OCI-LY1 (cell line): ENCODE measurements around the gene ZNF106.

Experiments
- H2AFZ ChIP-seq: fragments of 200-600 bp; sonication (generic), shearing (Covaris generic); 2 replicates; pipeline ENCODE4 v1.6.0; 2014; ENCODE audit warnings: antibody characterized with exemption, mild to moderate bottlenecking, low read length
- H3F3A ChIP-seq: fragments of 200-600 bp; sonication (generic), shearing (Covaris generic); 2 replicates; pipeline ENCODE4 v1.6.0; 2014; ENCODE audit warnings: mild to moderate bottlenecking, antibody characterized with exemption, low read length, moderate library complexity; ENCODE audit not compliant: insufficient read depth
- H3K27ac ChIP-seq: fragments of 200-600 bp; sonication (generic); 2 replicates; pipeline ENCODE4 v1.5.1; 2014; ENCODE audit warnings: low read length, mixed run types, mild to moderate bottlenecking, low read depth; ENCODE audit not compliant: poor library complexity, severe bottlenecking
- H3K27me3 ChIP-seq: fragments of 200-600 bp; sonication (generic); 2 replicates; pipeline ENCODE4 v1.6.0; 2014; ENCODE audit warnings: antibody characterized with exemption, mild to moderate bottlenecking, low read length, moderate library complexity; ENCODE audit not compliant: insufficient read depth
- H3K36me3 ChIP-seq: fragments of 200-600 bp; sonication (generic); 2 replicates; pipeline ENCODE4 v1.6.1; 2014; ENCODE audit warnings: mild to moderate bottlenecking, antibody characterized with exemption, low read length, moderate library complexity, mixed read lengths; ENCODE audit not compliant: insufficient read depth
- H3K4me1 ChIP-seq: fragments of 200-600 bp; sonication (generic); 2 replicates; pipeline ENCODE4 v1.5.1; 2014; ENCODE audit warnings: mild to moderate bottlenecking, low read length, moderate library complexity; ENCODE audit not compliant: insufficient read depth, severe bottlenecking
- H3K4me2 ChIP-seq: fragments of 200-600 bp; sonication (generic), shearing (Covaris generic); 2 replicates; pipeline ENCODE4 v1.6.1; 2014; ENCODE audit warnings: low read length
- H3K4me3 ChIP-seq: fragments of 200-600 bp; sonication (generic); 2 replicates; pipeline ENCODE4 v1.5.1; 2014; ENCODE audit warnings: low read length, low read depth, mild to moderate bottlenecking, mixed read lengths; ENCODE audit not compliant: poor library complexity, severe bottlenecking
- H3K79me2 ChIP-seq: fragments of 200-600 bp; shearing (Covaris generic); 2 replicates; pipeline ENCODE4 v1.6.1; 2016; ENCODE audit warnings: mixed run types, low read length, mixed read lengths; ENCODE audit not compliant: insufficient read depth
- H3K9ac ChIP-seq: fragments of 200-600 bp; sonication (generic), shearing (Covaris generic); 2 replicates; pipeline ENCODE4 v1.6.1; 2014; ENCODE audit warnings: mild to moderate bottlenecking, low read length, mixed read lengths
- H3K9me2 ChIP-seq: fragments of 200-600 bp; sonication (generic), shearing (Covaris generic); 2 replicates; pipeline ENCODE4 v1.6.1; 2014; ENCODE audit warnings: low read depth, mild to moderate bottlenecking, low read length, mixed read lengths
- H3K9me3 ChIP-seq: fragments of 200-600 bp; shearing (Covaris generic); 2 replicates; pipeline ENCODE4 v1.6.1; 2014; ENCODE audit warnings: low read length, mixed read lengths
- H4K20me1 ChIP-seq: fragments of 200-600 bp; sonication (generic), shearing (Covaris generic); 2 replicates; pipeline ENCODE4 v1.6.0; 2016; ENCODE audit warnings: mild to moderate bottlenecking, low read length; ENCODE audit not compliant: insufficient read depth
- EZH2 ChIP-seq: fragments of 200-600 bp; sonication (generic), shearing (Covaris generic); IDR thresholded peaks from 2 replicates; pipeline ENCODE4 v1.8.0; 2017; ENCODE audit warnings: borderline replicate concordance, mixed run types, mild to moderate bottlenecking, antibody characterized with exemption, low read length, moderate library complexity, mixed read lengths
- TF ChIP-seq, protein P1 (sequence below): fragments of 200-600 bp; sonication (generic), shearing (Covaris generic); IDR thresholded peaks from 2 replicates; pipeline ENCODE4 v1.5.1; 2017; ENCODE audit warnings: mild to moderate bottlenecking, antibody characterized with exemption, low read length, moderate library complexity, mixed read lengths

The ZNF106 gene

DNA sequence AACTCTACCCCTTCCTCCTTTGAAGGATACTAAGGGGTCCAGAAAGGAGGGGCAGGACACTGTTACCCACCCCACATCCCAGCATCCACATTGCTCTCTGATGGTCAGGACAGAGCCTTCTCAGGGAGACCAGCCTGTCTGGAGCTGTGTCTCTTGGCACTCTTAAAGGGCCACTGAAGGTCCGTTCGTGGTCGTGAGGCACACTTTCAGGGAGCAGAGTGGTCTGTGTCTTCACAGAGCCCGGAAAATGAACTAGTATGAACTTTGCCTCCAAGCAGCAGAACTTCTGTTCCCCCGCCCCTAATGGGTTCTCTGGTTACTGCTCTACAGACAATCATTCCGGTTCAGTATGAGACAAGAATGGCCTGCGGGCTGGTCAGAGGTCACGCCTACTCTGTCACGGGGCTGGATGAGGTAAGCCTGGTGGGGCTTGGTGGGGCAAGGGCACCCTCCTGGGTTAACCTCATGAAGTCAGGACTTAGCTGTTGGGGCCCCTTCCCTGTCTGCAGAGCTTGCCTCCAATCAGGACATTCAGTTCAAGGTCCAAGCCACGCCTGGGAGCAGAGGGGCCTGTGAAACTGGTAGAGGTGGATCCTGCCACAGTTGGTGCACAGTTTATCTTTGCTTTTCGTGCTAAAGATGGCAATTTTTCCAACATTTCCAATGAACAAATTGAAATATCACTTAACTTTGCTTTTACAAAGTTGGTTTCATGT lies 98.5 kb downstream of the ZNF106 start:
- no peaks in the 10 kb centered on the region for H3F3A ChIP-seq
- H3K9me2 ChIP-seq, result no peaks in the 10 kb centered on the region
- no peak overlapping the region for H3K9ac ChIP-seq
- peaks cover 6% of the 10 kb centered on the region for H3K4me1 ChIP-seq
- H2AFZ ChIP-seq, result no peak overlapping the region
- peaks cover 4% of the 10 kb centered on the region; the same call in 1 of the 2 replicates for H3K27me3 ChIP-seq
- no peak overlapping the region for H3K27ac ChIP-seq
- no peak overlapping the region for H3K4me2 ChIP-seq
- no peaks in the 10 kb centered on the region for H3K79me2 ChIP-seq
- H3K36me3 ChIP-seq, result no peaks in the 10 kb centered on the region
- H4K20me1 ChIP-seq, result no peaks in the 10 kb centered on the region
- TF ChIP-seq, protein P1, sequence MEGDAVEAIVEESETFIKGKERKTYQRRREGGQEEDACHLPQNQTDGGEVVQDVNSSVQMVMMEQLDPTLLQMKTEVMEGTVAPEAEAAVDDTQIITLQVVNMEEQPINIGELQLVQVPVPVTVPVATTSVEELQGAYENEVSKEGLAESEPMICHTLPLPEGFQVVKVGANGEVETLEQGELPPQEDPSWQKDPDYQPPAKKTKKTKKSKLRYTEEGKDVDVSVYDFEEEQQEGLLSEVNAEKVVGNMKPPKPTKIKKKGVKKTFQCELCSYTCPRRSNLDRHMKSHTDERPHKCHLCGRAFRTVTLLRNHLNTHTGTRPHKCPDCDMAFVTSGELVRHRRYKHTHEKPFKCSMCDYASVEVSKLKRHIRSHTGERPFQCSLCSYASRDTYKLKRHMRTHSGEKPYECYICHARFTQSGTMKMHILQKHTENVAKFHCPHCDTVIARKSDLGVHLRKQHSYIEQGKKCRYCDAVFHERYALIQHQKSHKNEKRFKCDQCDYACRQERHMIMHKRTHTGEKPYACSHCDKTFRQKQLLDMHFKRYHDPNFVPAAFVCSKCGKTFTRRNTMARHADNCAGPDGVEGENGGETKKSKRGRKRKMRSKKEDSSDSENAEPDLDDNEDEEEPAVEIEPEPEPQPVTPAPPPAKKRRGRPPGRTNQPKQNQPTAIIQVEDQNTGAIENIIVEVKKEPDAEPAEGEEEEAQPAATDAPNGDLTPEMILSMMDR, result no peak
- no peak for TF ChIP-seq EZH2
- H3K4me3 ChIP-seq, result no peak overlapping the region
- H3K9me3 ChIP-seq, result no peaks in the 10 kb centered on the region

DNA sequence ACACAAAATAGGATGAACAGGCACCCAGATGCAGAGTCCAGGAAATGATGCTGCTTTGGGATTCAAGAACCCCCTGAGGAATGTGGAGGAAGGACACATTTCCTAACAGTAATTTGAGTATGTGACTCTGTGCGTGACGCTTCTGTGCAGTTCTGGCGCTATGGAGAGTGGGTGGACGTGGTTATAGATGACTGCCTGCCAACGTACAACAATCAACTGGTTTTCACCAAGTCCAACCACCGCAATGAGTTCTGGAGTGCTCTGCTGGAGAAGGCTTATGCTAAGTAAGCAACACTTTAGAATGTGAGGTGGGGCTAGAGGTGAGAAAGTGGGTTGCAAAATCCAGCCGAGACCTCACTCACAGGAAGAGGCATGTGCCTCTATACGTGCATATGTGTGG lies 103.3 kb downstream of the ZNF106 start:
- H3K4me3 ChIP-seq, result no peak overlapping the region
- no peak overlapping the region for H2AFZ ChIP-seq
- no peak overlapping the region for H3K27ac ChIP-seq

DNA sequence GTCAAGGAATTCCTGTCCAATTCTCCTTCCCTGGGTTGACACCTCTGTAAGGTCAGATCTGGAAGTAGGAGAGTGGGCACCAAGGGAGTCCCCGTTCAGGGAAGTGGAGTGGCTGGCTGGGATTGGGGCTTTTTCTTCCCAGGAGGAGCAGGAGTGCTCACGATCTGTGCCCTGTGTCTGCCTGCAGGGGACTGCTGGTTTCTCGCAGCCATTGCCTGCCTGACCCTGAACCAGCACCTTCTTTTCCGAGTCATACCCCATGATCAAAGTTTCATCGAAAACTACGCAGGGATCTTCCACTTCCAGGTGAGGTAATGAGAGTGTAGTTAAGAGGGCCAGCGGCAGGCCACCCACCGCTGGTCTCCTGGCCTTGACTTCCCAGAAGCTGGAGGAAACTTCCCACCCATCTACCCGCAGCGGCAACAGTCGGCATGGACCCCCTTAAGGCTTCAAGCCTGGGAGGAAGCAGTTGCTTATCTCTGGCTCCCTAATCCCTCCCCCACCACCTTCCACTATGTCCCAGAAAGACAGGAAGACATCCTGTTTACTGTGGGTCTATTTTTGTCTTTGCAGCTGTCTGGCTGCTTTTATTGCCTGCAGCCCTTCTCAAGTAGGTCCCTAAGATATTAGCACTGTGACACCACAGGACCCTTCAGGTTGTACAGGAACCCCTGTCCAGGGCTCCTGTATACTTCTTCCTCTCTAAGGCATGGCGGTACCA lies 104.8 kb downstream of the ZNF106 start:
- no peaks in the 10 kb centered on the region for H4K20me1 ChIP-seq
- no peaks in the 10 kb centered on the region for H3F3A ChIP-seq
- no peak overlapping the region for H2AFZ ChIP-seq
- no peaks in the 10 kb centered on the region for H3K4me1 ChIP-seq
- H3K4me2 ChIP-seq, result no peak overlapping the region
- peaks cover 4% of the 10 kb centered on the region; the same call in 1 of the 2 replicates for H3K27me3 ChIP-seq
- H3K36me3 ChIP-seq, result no peaks in the 10 kb centered on the region
- H3K4me3 ChIP-seq, result no peak overlapping the region
- H3K27ac ChIP-seq, result no peak overlapping the region
- no peaks in the 10 kb centered on the region for H3K9me2 ChIP-seq
- no peak overlapping the region for H3K9ac ChIP-seq
- no peaks in the 10 kb centered on the region for H3K79me2 ChIP-seq
- TF ChIP-seq EZH2, result no peak
- TF ChIP-seq, protein P1, result no peak
- no peaks in the 10 kb centered on the region for H3K9me3 ChIP-seq

More for the DNA sequence above, 103.3 kb downstream of the ZNF106 start:
- no peaks in the 10 kb centered on the region for H3K79me2 ChIP-seq
- no peak overlapping the region for H3K4me2 ChIP-seq
- no peaks in the 10 kb centered on the region for H3K9me2 ChIP-seq
- H3F3A ChIP-seq, result no peaks in the 10 kb centered on the region
- H3K9me3 ChIP-seq, result no peaks in the 10 kb centered on the region
- H3K27me3 ChIP-seq, result peaks cover 4% of the 10 kb centered on the region; the same call in 1 of the 2 replicates
- TF ChIP-seq, protein P1, result no peak
- no peak for TF ChIP-seq EZH2
- H4K20me1 ChIP-seq, result no peaks in the 10 kb centered on the region
- no peaks in the 10 kb centered on the region for H3K36me3 ChIP-seq
- no peak overlapping the region for H3K9ac ChIP-seq
- H3K4me1 ChIP-seq, result peaks cover 2% of the 10 kb centered on the region
